Breast epithelium (tissue), 4 donors: ENCODE results near the gene CANX. TPM values are rescaled to one million over a fixed set of nuclear protein-coding genes. Genes with fewer than 3 reads are reported as not detected.

ENCODE experiments used
- DNase-seq, 2 donors: peaks; one replicate each; pipeline ENCODE4 v3.0.0-alpha.2; 2019; ENCODE audit warnings: low spot score in 2 of 2
- H3K27ac ChIP-seq, 2 donors: fragments of 200-600 bp; sonication (generic) in 1 of 2; one replicate each; pipeline ENCODE4 v1.5.1; 2016 to 2019; ENCODE audit warnings: mild to moderate bottlenecking in 1 of 2
- H3K27me3 ChIP-seq, 2 donors: fragments of 200-600 bp; sonication (generic) in 1 of 2; one replicate each; pipeline versions ENCODE4 v1.5.1 to v1.6.0; 2017 to 2019; ENCODE audit warnings: control low read depth in 1 of 2, mild to moderate bottlenecking in 1 of 2
- H3K36me3 ChIP-seq: fragments of 200-600 bp; one replicate; pipeline ENCODE4 v1.5.1; 2019
- H3K4me1 ChIP-seq, 2 donors: fragments of 200-600 bp; sonication (generic); one replicate each; pipeline ENCODE4 v1.5.1; 2016 to 2019; ENCODE audit warnings: control low read depth in 1 of 2
- H3K4me3 ChIP-seq, 3 donors: fragments of 200-600 bp; sonication (generic); 1 replicate in 2 of 3; 2 replicates in 1 of 3; pipeline ENCODE4 v1.5.1; 2016 to 2019; ENCODE audit warnings: mild to moderate bottlenecking in 3 of 3, moderate library complexity in 2 of 3
- H3K9me3 ChIP-seq, 2 donors: fragments of 200-600 bp; sonication (generic) in 1 of 2; one replicate each; pipeline ENCODE4 v1.5.1; 2016 to 2019; ENCODE audit warnings: control low read depth in 1 of 2
- CTCF ChIP-seq, 3 donors: fragments of 450-650 bp; IDR thresholded peaks; one replicate each; pipeline ENCODE4 v1.5.1; 2016 to 2017; ENCODE audit warnings: antibody characterized with exemption in 3 of 3, mild to moderate bottlenecking in 3 of 3, moderate library complexity in 3 of 3
- POLR2A ChIP-seq: fragments of 450-650 bp; IDR thresholded peaks from one replicate; pipeline ENCODE4 v1.6.1; 2016; ENCODE audit warnings: antibody characterized with exemption, mild to moderate bottlenecking, moderate library complexity
- POLR2AphosphoS5 ChIP-seq, 3 donors: sonication (generic); formaldehyde crosslinking; IDR thresholded peaks; one replicate each; pipeline ENCODE4 v1.6.1; 2017; ENCODE audit warnings: antibody characterized with exemption in 3 of 3
- intact Hi-C: fragments of 100-400 bp; cut with DNase I; formaldehyde crosslinking; loops from one replicate; pipeline ENCODE4 v1.15.1; 2023; ENCODE audit warnings: low total_unique reads
- total RNA-seq, 3 donors: library from RNA; depleted of rRNA; stranded (reverse); fragments of >200 nt; gene quantifications; one replicate each; pipeline ENCODE4 v1.1.0, GENCODE V29; 2016

The CANX gene
- total RNA-seq, 3 donors from 2014 or later, result 379 to 416 (median 381) TPM

- H3K9me3 ChIP-seq, result no peaks in the 10 kb centered on the region
- H3K27me3 ChIP-seq, result no peaks in the 10 kb centered on the region
- no peak overlapping the region for H3K27ac ChIP-seq
- H3K36me3 ChIP-seq, result no peaks in the 10 kb centered on the region
- DNase-seq, result no peak
- H3K4me3 ChIP-seq, result no peak overlapping the region
- H3K4me1 ChIP-seq, result no peaks in the 10 kb centered on the region
- TF ChIP-seq POLR2A (no peak), CTCF (IDR thresholded peaks at IDR 0.05) (no peak), POLR2AphosphoS5 (IDR thresholded peaks at IDR 0.05) (no peak)
- intact Hi-C loops, result no loop called here
These were observed 49.0 kb downstream of the CANX start for GRCh38 chr5:179747811-179748210.

- H3K36me3 ChIP-seq, result no peaks in the 10 kb centered on the region
- no peak overlapping the region for H3K27ac ChIP-seq
- DNase-seq, result no peak
- H3K4me3 ChIP-seq, result no peak overlapping the region
- intact Hi-C loops, result no loop called here
- H3K9me3 ChIP-seq, result no peaks in the 10 kb centered on the region
- no peak for TF ChIP-seq POLR2A
- no peak for TF ChIP-seq CTCF (IDR thresholded peaks at IDR 0.05)
- TF ChIP-seq POLR2AphosphoS5 (IDR thresholded peaks at IDR 0.05), result no peak
- no peaks in the 10 kb centered on the region for H3K27me3 ChIP-seq
- no peaks in the 10 kb centered on the region for H3K4me1 ChIP-seq
These were observed 51.2 kb downstream of the CANX start for GRCh38 chr5:179749857-179750508.

- H3K27ac ChIP-seq, result no peak overlapping the region
- no peaks in the 10 kb centered on the region for H3K9me3 ChIP-seq
- intact Hi-C loops, result no loop called here
- TF ChIP-seq POLR2A (no peak), CTCF (IDR thresholded peaks at IDR 0.05) (no peak), POLR2AphosphoS5 (IDR thresholded peaks at IDR 0.05) (no peak)
- H3K4me3 ChIP-seq, result no peak overlapping the region
- no peaks in the 10 kb centered on the region for H3K4me1 ChIP-seq
- H3K36me3 ChIP-seq, result no peaks in the 10 kb centered on the region
- no peak for DNase-seq
- H3K27me3 ChIP-seq, result no peaks in the 10 kb centered on the region
These were observed 55.2 kb downstream of the CANX start for GRCh38 chr5:179753971-179754370.

GRCh38 chr5:179755022-179755421, 56.3 kb downstream of the CANX start:
- no peak for DNase-seq
- intact Hi-C loops, result no loop called here
- Histone ChIP-seq H3K27ac (no peak overlapping the region), H3K9me3 (no peaks in the 10 kb centered on the region), H3K27me3 (no peaks in the 10 kb centered on the region), H3K36me3 (no peaks in the 10 kb centered on the region), H3K4me3 (no peak overlapping the region), H3K4me1 (no peaks in the 10 kb centered on the region)
- TF ChIP-seq POLR2A (no peak), CTCF (IDR thresholded peaks at IDR 0.05) (no peak), POLR2AphosphoS5 (IDR thresholded peaks at IDR 0.05) (no peak)

GRCh38 chr5:179758955-179759354, 60.2 kb downstream of the CANX start:
- no peak for DNase-seq
- TF ChIP-seq POLR2AphosphoS5 (IDR thresholded peaks at IDR 0.05) (no peak), POLR2A (no peak), CTCF (IDR thresholded peaks at IDR 0.05) (no peak)
- Histone ChIP-seq H3K27me3 (no peaks in the 10 kb centered on the region), H3K4me1 (peaks cover 5 to 15% of the 10 kb centered on the region in 2 donors), H3K27ac (no peak overlapping the region), H3K36me3 (no peaks in the 10 kb centered on the region), H3K9me3 (no peaks in the 10 kb centered on the region), H3K4me3 (no peak overlapping the region)
- intact Hi-C loops, result no loop called here
